CD4-positive, alpha-beta T cell treated with Interleukin-2 at 100 ng/mL for 4 hours (primary cell): ENCODE measurements around the gene CASZ1.

Source experiments
- DNase-seq: peaks from one replicate; pipeline ENCODE4 v3.0.0-alpha.2; 2020; ENCODE audit warnings: low spot score

Gene CASZ1

GRCh38 chr1:10653370-10654125, 142.9 kb downstream of the CASZ1 start:
- DNase-seq, result no peak

DNA sequence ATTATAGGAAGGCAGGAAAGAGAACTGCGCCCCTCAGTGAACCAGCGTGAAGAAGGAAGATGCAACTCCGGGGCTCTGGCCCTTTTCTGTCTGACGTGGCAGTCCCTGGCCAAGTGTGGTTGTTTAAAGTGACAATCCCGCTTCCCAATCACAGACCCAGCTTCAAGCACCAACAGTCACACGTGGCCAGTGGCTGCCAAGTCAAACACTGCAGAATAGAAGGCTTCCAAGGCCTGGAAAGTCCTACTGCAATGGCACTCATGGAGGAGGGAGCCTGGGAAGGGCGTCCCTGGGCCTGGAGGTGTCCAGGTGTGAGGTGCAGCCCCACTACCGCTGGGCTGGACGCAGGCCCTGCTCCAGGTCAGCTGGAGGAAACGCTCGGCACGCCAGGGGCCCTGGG, 143.8 kb downstream of the CASZ1 start:
- no peak for DNase-seq

DNA sequence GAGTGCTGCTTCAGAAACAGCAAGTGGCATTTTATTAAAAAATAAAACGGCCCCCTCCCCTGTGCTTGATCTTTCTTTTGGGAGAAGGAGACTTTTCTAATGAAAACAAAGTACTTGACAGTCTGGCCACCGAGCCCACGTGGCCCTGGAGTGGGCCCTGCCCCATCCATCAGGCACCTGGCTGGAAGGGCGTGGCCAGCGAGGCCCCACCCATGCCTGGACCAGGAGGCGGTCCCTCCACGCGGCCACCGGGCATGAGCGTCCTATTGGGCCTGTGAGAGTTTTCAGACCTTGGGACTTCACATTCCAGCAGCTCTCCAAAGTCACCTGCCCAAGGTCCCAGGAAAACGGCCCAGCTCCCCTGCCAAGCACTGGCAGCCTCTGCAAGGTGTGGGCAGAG, 144.7 kb downstream of the CASZ1 start:
- no peak for DNase-seq

DNA sequence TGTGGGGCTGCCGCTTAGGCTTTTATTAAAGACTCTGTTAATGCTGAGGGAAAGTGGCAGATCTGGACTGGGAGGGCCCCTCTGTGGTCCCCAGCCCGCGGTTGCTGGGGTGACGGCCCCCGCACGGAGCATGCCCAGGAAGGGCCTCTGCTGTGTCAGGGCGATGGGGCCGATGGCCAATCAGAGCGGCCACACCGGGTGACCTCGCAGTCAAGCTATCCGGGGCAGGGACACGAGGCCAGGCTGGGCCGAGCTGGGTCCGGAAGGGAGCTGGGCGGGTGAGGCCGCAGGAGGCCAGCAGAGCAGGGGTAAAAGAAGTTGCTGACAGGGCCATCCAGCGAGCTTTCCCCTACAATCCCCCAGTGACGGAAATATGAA, 145.1 kb downstream of the CASZ1 start:
- no peak for DNase-seq

DNA sequence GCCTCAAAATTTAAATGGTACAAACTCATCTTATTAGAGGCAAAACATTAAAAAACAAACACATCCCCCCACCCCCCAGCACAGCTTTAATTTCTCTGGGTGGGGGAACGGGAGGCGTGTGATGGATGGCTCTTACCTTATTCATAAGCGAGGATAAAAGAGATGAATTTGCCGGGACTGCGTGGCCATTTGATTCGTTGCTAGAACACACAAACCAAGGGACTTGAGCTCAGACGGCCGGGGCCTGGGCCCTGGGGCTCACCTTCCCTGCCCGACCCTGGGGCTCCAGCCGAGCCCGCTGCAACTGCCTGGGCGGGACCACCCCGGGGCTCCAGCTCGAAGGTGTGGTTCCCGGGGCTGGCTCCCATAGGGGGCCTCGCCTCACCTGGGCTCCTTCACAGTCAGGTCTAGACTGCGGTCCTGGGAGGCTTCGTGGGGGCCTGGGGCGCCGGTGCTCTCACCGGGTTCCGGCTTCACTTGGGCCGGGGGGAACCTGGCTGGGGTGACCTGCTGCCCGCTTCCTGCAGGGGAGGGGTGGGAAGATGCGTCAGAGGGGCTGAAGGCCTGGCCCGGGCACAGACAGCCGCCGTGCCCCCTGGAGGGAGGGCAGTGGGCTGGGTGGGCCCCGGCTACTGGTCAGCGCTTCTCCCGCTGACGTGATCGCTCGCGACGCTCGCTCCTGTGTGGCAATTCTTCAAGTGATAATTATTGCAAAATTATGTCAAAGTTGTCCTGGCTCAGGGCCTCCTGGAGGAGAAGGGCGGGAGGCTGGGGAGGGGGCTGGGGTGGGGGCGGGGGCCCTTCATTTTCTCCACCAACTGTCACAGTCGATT, 145.7 kb downstream of the CASZ1 start:
- no peak for DNase-seq

- DNase-seq, result no peak
Measured at GRCh38 chr1:10649517-10650201, 146.8 kb downstream of the CASZ1 start.

DNA sequence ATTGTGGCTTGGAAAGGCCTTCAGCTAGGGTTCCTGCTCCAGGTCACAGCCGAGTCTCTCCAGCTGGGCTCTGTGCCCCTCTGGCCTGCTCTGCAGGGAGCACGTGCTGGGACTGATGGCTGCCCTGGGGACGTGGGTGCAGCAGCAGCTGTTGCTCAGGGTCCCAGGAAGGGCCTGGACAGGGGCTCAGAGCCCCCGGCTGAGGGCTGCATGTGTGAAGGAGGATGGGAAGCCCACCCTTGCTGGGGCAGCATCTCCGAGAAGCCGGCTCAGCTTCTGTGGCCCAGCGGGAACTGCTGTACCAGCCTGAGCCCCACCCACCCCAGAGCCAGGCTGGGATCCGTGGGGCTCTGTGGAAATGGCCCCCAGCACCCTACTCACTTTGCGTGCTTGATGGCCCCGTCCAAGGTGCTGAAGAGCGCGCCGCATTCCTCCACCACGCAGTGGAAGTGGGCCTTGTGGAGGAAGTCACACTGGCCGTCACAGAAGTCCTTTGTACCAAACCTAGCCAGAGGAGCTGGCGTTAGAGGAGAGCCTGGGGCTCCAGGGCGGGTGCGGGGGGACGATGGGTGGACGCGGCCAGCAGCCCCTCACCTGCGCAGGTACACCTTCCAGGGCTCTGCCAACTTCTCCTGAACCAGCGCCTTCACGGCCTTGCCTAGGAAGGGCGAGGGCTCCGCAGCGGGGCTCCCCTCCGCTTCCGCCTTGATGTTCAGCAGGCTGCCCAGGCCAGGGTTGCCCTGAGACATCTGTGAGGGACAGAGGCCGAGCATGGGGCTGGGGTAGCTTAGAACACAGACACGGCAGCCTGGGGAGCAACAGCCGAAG, 147.5 kb downstream of the CASZ1 start:
- no peak for DNase-seq

GRCh38 chr1:10647414-10648170, 148.9 kb downstream of the CASZ1 start:
- no peak for DNase-seq

GRCh38 chr1:10646347-10646861, 150.0 kb downstream of the CASZ1 start:
- no peak for DNase-seq

GRCh38 chr1:10644307-10645128, 151.9 kb downstream of the CASZ1 start:
- no peak for DNase-seq

DNA sequence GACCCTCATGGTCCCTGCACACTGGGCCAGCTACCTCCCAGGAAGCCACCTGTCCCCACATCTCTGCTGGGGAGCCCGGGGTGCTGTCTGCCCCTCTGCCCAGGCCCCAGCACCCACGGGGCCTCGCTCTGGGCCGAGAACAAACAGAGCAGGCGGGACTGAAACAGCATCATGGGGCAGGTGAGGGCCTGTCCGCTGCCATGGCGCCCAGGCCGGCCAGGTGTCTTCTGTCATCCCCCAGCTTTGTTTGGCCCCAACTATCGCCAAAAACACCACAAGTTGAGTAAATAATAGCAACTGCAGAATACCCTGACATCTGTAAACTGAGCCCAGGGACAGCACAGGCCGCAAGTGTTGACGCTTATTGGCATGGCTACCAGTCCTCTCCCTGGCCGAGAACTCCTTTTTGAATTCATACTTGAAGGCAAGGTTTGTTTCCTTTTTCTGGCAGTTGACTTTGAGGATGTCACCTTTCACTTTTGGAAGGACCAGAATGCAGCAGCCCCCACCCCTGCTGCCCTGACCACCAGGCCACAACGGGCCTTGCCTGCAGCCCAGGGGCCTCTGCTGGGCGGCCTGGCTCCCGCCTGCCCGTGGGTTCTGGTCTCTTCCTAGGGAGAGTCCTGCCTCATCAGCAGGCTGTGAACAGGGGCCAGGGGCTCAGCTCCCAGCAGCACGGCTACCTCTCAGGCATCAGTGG, 152.7 kb downstream of the CASZ1 start:
- DNase-seq, result no peak

GRCh38 chr1:10642403-10643080, 153.9 kb downstream of the CASZ1 start:
- no peak for DNase-seq

- no peak for DNase-seq
Measured at GRCh38 chr1:10641976-10642375, 154.5 kb downstream of the CASZ1 start.

GRCh38 chr1:10640843-10641553, 155.4 kb downstream of the CASZ1 start:
- no peak for DNase-seq

GRCh38 chr1:10639775-10640578, 156.5 kb downstream of the CASZ1 start:
- DNase-seq, result no peak

- DNase-seq, result no peak
Measured at GRCh38 chr1:10639011-10639774, 157.3 kb downstream of the CASZ1 start.
